Common myeloid progenitor, CD34-positive (primary cell): ENCODE measurements around the gene YY1.
"Not testable (repeated sequence)": the region's sequence is repeated elsewhere in the genome, so short reads cannot be mapped to it uniquely, and the experiment has no call there.

Source experiments
- CTCF ChIA-PET: fragments of 350-600 bp; sonication (Branson Sonifier 250); formaldehyde crosslinking; loops from one replicate; lab custom pipeline; 2021; ENCODE audit warnings: antibody characterized with exemption; lab: Charles Lee
- POLR2A ChIA-PET: fragments of 350-600 bp; sonication (Branson Sonifier 250); formaldehyde crosslinking; loops from one replicate; lab custom pipeline; 2021; ENCODE audit warnings: antibody characterized with exemption; lab: Charles Lee
- DNase-seq, 3 donors: peaks; one replicate each; pipeline versions ENCODE4 v3.0.0 to v3.0.0-alpha.2; 2013
- H3K27ac ChIP-seq, 2 experiments: 1 replicate in 1 of 2; 2 replicates in 1 of 2; pipeline ENCODE4 v1.7.0; 2013; ENCODE audit warnings: inconsistent platforms in 2 of 2, low read length in 2 of 2, mild to moderate bottlenecking in 2 of 2, low read depth in 1 of 2, moderate library complexity in 1 of 2; ENCODE audit not compliant: severe bottlenecking in 2 of 2, insufficient read depth in 1 of 2, poor library complexity in 1 of 2
- H3K27me3 ChIP-seq, 5 experiments: replicated peaks in 2 of 5; 1 replicate in 3 of 5; 2 replicates in 2 of 5; pipeline versions ENCODE4 v1.6.1 to v1.7.0; 2013; ENCODE audit warnings: low read length in 4 of 5, mild to moderate bottlenecking in 2 of 5, moderate library complexity in 2 of 5, inconsistent platforms in 1 of 5; ENCODE audit not compliant: insufficient read depth in 5 of 5, control insufficient read depth in 4 of 5
- H3K36me3 ChIP-seq, 4 experiments: 1 replicate in 2 of 4; 2 replicates in 2 of 4; pipeline versions ENCODE4 v1.6.1 to v1.7.0; 2013; ENCODE audit warnings: low read length in 3 of 4, control low read depth in 1 of 4, mild to moderate bottlenecking in 1 of 4; ENCODE audit not compliant: control insufficient read depth in 4 of 4, insufficient read depth in 4 of 4
- H3K4me1 ChIP-seq, 4 experiments: 1 replicate in 3 of 4; 2 replicates in 1 of 4; pipeline versions ENCODE4 v1.6.1 to v1.7.1; 2013; ENCODE audit warnings: low read length in 3 of 4, mild to moderate bottlenecking in 3 of 4, control low read depth in 1 of 4, inconsistent platforms in 1 of 4, moderate library complexity in 1 of 4; ENCODE audit not compliant: control insufficient read depth in 4 of 4, insufficient read depth in 4 of 4; ENCODE audit errors: control extremely low read depth in 1 of 4
- H3K4me3 ChIP-seq, 7 experiments: 1 replicate in 4 of 7; 2 replicates in 3 of 7; pipeline versions ENCODE4 v1.5.1 to v1.7.0; 2013; ENCODE audit warnings: mild to moderate bottlenecking in 7 of 7, low read length in 6 of 7, moderate library complexity in 6 of 7, inconsistent platforms in 2 of 7, low read depth in 2 of 7, control low read depth in 1 of 7; ENCODE audit not compliant: insufficient read depth in 4 of 7, control insufficient read depth in 1 of 7; ENCODE audit errors: extremely low read depth in 1 of 7
- H3K9me3 ChIP-seq, 5 experiments: 1 replicate in 4 of 5; 2 replicates in 1 of 5; pipeline versions ENCODE4 v1.6.1 to v1.7.1; 2013; ENCODE audit warnings: low read length in 4 of 5, mild to moderate bottlenecking in 2 of 5, inconsistent platforms in 1 of 5, low read depth in 1 of 5, moderate library complexity in 1 of 5; ENCODE audit not compliant: control insufficient read depth in 4 of 5, insufficient read depth in 2 of 5; ENCODE audit errors: control extremely low read depth in 1 of 5
- WGBS: methylation state at CpG from one replicate; pipeline ENCODE4 v1.1.5; 2013; ENCODE audit not compliant: insufficient coverage; 5-methylcytosine and 5-hydroxymethylcytosine counted together

Gene YY1

GRCh38 chr14:100285021-100285912, 46.3 kb downstream of the YY1 start:
- Histone ChIP-seq H3K4me1 (peaks cover 0 to 13% (median 11%) of the 10 kb centered on the region in 4 experiments), H3K9me3 (no peaks in the 10 kb centered on the region), H3K27ac (peak overlapping the region; percentile 50 to 82), H3K36me3 (peaks cover 5 to 42% (median 20%) of the 10 kb centered on the region in 4 experiments), H3K4me3 (peak overlapping the region; percentile 56 to 84 (median 71)), H3K27me3 (no peaks in the 10 kb centered on the region)
- peak; percentile 74 to 87 (median 85) for DNase-seq
- ChIA-PET POLR2A (interaction anchor here (0.6 to 1.5 kb wide), 3 partner anchors 11 to 20 kb away, joined by 3 to 5 read pairs (median 3); no protein-coding TSS in a partner anchor), CTCF (interaction anchor here (0.7 to 6.6 kb wide), 22 partner anchors 9 to 304 kb away, joined by 3 to 59 read pairs (median 4); partner anchors contain the start of gene WDR25)
- under 1% methylated on average over 65 of the region's 82 CpGs for WGBS

- Histone ChIP-seq H3K36me3 (peaks cover 5 to 46% (median 26%) of the 10 kb centered on the region in 4 experiments), H3K4me3 (peak overlapping the region in 6 of 7 experiments; percentile 58 to 84 (median 74)), H3K4me1 (peaks cover 0 to 19% (median 12%) of the 10 kb centered on the region in 4 experiments), H3K9me3 (no peaks in the 10 kb centered on the region), H3K27me3 (no peaks in the 10 kb centered on the region), H3K27ac (peak overlapping the region in 1 of 2 experiments; percentile 82)
- DNase-seq: no peak
- CTCF ChIA-PET: interaction anchor here (0.7 to 6.6 kb wide), 17 partner anchors 10 to 305 kb away, joined by 3 to 59 read pairs (median 4); partner anchors contain the start of gene WDR25
- 50% methylated on average over 13 of the region's 13 CpGs for WGBS
- POLR2A ChIA-PET: interaction anchor here (1.1 to 1.5 kb wide), 2 partner anchors 10 to 12 kb away, joined by 3 to 5 read pairs; no protein-coding TSS in a partner anchor
Measured at GRCh38 chr14:100285913-100286400, 47.0 kb downstream of the YY1 start.

GRCh38 chr14:100286484-100287191, 47.7 kb downstream of the YY1 start:
- 91% methylated on average over 4 of the region's 10 CpGs for WGBS
- peaks cover 8 to 46% (median 28%) of the 10 kb centered on the region in 4 experiments for H3K36me3 ChIP-seq
- no peak for DNase-seq
- H3K4me3 ChIP-seq: no peak overlapping the region
- no peaks in the 10 kb centered on the region for H3K9me3 ChIP-seq
- no peak overlapping the region for H3K27ac ChIP-seq
- no peaks in the 10 kb centered on the region for H3K27me3 ChIP-seq
- ChIA-PET POLR2A (interaction anchor here (1.5 kb wide), 1 partner anchor 9 kb away, joined by 5 read pairs; no protein-coding TSS in a partner anchor), CTCF (interaction anchor here (0.7 to 6.6 kb wide), 14 partner anchors 10 to 91 kb away, joined by 3 to 59 read pairs (median 4); partner anchors contain the start of gene WDR25)
- H3K4me1 ChIP-seq: peaks cover 0 to 20% (median 12%) of the 10 kb centered on the region in 4 experiments

DNA sequence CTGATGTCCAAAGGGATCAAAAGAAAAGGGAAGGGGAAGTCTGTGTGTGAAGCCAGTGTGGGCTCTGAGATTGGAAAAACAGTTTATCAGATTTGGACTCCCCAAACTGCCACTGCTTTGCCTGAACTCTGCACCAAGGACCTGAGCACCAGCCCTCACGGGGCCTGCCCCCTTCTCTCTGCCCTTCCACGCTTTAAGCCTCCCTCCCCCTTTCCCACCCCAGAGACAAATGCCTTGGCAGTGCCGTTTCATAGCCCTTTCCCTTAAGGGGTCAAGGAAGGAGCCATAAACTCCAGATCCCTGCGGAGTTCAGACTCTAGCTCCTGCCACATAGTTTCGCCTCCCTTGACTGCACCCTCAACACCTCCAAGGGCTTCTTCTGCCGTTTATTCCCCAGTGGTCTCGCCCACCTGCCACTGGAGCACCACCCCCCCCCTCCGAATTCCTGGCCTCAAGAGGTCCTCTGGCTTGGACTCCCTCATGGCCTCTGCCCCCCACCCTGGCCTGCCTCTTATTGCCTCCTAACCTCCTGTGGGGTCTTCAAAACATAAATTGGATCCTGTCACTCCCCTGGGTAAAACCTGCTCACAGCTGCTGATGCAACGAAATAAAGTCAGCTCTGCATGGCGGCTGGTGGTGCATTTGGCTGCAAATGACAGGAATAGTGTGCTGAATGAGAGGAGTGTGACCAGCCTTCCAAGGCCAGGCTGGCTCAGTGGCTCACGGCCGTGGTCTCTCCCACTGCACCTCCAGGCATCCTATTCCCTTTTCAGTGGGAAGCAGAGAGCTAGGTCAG, 48.5 kb downstream of the YY1 start:
- WGBS: 90% methylated on average over 4 of the region's 12 CpGs
- DNase-seq: no peak
- ChIA-PET POLR2A (no interaction called here), CTCF (interaction anchor here (0.5 to 6.6 kb wide), 8 partner anchors 8 to 90 kb away, joined by 3 to 59 read pairs (median 4); no protein-coding TSS in a partner anchor)
- Histone ChIP-seq H3K9me3 (no peaks in the 10 kb centered on the region), H3K4me3 (no peak overlapping the region), H3K27me3 (no peaks in the 10 kb centered on the region), H3K4me1 (peaks cover 0 to 20% (median 12%) of the 10 kb centered on the region in 4 experiments), H3K36me3 (peaks cover 8 to 46% (median 30%) of the 10 kb centered on the region in 4 experiments), H3K27ac (no peak overlapping the region)

DNA sequence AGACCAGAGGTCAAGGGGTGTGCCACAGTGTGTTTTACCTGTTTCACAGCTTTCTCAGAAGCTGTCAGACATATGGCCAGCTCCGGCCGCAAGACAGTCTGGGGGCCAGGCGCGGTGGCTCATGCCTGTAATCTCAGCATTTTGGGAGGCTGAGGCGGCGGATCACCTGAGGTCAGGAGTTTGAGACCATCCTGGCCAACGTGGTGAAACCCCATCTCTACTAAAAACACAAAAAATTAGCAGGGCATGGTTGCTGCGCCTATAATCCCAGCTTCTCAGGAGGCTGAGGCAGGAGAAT, 49.0 kb downstream of the YY1 start:
- H3K4me3 ChIP-seq, H3K27me3 ChIP-seq, H3K27ac ChIP-seq, POLR2A ChIA-PET, H3K9me3 ChIP-seq, DNase-seq: not testable (repeated sequence)
- Histone ChIP-seq H3K4me1 (peaks cover 0 to 20% (median 12%) of the 10 kb centered on the region in 4 experiments), H3K36me3 (peaks cover 7 to 46% (median 31%) of the 10 kb centered on the region in 4 experiments)
- WGBS: 100% methylated on average over 5 of the region's 8 CpGs
- CTCF ChIA-PET: interaction anchor here (0.5 to 6.6 kb wide), 4 partner anchors 8 to 90 kb away, joined by 3 to 59 read pairs (median 4); no protein-coding TSS in a partner anchor
